HG03457 (cell line): ENCODE results near the gene PADI6.

ENCODE experiments used
- ATAC-seq: cut with Tn5 transposase; IDR thresholded peaks from one replicate; pipeline ENCODE4 v1.9.1; 2021; ENCODE audit warnings: moderate number of reproducible peaks; ENCODE audit not compliant: unreplicated experiment

The PADI6 gene

DNA sequence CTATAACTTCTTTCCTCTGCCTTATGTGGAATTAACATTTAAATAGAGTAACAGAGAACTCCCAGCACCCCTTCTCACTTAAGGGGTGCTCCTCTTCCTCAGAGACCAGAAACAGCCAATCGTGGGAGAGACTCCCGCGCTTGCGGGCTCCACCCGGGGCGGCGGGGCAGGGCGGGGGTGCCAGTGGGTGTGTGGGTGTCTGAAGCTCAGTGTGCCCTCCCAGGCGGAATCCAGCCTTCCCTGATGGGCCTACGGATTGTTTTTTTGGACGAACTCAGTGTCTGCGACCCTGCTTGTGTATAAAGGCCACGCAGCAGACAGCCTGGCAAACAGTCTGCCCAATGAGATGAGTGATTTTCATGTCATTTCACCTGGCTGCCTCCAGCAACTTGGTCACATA, 61.3 kb downstream of the PADI6 start:
- ATAC-seq = no peak

DNA sequence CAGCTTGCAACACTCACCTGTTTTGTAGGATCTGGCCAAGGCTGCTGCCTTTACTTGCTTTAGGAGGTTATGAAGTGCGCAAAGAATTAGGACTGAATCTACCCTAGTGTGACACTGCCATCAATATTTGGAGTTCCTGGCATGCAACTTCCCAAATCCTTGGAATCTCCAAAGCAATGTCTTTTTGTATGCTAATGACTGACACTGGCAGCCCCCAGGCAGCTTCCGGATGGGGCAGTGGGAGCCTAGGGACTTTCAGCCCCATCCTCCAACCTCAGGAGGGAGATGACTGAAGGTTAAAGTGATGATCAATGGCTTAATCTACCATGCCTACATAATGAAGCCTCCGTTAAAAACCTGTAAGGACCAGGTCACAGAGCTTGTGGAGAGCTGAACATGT, 62.0 kb downstream of the PADI6 start:
- no peak for ATAC-seq

DNA sequence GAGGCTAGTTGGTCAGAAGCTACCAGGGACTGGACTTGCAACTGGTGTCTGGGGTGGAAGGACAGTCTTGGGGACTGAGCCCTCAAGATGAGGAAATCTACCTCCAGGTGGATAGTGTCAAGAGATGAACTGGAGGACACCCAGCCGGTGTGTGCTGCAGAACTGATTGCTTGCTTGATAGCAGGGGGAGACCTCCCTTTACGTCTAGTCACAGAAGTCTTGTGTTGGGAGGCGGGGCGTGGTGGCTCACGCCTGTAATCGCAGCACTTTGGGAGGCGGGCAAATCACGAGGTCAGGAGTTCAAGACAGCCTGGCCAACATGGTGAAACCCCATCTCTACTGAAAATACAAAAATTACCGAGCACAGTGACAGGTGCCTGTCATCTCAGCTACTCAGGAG, 62.6 kb downstream of the PADI6 start:
- no peak for ATAC-seq

DNA sequence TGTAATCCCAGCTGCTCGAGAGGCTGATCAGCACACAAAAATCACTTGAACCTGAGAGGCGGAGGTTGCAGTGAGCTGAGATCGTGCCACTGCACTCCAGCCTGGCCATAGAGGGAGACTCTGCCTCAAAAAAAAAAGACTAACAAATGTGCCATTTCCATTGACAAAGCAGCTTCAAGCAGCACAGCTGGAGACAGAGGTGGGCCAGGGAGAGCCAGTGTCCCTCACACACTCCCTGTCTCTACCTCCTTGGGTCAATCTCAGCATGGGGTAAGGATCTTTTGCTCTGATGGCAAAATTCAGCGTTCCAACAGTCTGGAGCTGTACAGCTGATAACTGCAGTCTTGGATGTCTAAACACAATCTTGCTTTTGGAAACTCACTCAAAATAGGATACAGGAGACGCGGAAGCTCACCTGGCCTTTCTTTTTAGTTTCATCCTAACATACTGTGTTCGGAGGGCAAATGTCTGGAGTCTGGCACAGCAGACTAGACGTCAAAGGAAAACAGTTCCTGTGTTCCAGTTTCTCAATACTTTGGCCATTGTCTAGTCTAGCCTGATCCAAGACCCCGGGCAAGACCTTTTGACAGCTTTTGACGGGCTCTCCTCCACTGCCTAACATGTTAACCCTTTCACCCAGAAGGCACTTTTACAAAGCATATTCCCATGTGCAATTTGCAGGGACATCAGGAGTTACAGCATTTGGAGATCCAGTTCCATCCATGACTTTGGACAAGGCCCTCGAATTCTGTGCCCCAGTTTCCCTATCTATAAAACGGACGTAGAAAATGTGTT, 64.6 kb downstream of the PADI6 start:
- ATAC-seq = no peak

DNA sequence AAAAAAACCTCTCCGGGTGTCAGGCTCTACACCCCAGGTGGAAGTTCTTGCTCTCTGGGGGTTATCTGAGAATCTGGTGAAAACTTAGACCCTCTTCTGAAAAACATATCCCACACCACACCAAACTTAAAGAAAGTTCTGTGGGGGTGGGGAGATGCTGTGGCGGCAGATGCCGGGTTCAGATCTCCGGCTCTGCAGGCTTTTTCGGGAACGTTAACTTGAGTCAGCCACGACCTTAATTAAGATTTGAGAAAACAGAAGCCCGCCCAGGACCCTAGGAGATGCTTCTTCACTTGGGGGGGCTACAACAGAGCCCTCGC, 65.2 kb downstream of the PADI6 start:
- no peak for ATAC-seq

DNA sequence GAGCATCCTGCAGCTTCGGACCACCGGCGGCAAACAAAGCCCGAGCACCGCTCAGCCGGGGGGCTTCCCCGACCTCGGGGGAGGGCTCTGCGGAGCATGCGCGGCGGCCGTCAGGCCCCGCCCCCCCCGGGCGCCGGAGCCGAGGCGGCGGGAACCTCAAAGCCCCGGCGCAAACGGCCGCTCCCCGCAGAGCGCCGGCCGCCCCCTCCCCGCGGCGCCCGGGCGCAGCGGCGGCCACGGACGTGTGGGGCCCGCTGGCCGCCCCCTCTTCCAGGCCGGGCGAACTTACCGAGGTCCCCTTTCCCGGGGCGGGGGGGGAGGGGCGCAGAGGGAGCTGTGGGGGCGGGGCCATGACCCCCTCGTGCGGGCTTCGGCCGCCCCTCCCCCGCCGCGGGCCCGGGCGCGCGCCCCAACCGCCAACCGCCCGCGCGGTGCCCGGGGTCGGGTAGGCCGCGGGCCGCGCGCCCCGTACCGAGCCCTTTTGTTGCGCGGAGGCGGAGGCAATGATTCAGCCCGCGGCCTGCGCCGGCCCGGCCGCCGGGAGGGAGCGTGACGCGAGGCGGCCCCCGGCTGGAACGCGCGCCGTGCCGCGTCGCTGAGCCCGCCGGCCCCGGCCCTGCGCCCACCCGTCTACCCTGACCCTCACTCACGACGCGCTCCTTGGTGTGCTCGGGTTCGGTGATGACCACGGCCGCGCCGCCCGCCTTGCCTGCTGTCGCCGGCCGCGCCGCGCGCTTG, 65.8 kb downstream of the PADI6 start:
- ATAC-seq = no peak

DNA sequence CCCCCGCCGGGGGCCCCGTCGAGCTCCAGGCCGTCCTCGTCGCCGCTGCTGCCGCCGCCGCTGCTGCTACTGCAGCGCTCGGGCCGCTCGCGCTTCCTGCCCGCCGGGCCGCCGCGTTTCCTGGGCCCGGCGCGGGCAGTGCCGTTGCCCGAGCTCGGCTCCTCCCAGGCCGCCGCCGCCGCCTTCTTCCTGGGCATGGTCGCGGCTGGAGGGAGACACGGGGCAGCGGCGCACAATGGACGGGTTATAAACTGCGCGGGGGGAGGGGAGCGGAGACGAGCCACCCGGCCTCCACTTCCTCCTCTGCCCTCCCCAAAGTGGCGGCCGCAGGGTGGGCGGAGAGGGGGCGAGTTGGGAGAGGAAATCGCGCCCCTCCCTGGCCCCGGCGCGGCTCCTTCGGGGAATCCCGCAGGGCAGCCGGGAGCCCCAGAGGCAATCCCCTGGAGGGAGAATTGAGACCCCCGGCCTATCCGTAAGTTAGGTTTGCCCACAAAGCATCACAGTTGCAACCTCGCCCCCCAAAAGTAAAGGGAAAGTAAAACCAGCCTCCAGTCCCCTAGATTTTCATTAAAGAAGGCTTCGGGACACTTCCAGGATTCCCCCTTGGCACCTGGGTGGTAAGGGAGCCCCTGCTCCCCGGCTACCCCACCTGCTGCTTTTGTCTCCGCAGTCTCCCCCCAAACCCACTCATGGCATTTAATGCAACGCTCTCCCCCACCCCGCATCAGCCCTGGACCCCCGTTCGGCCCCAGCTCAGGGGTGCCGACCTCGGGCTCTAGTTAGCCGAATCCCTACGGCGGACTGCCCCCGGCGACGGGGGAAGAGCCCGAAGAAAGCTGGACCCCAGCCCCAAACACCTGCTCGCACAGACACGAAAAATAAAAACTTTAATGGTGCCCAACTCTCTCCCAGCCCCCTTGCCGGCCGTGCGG, 66.6 kb downstream of the PADI6 start:
- ATAC-seq = no peak

DNA sequence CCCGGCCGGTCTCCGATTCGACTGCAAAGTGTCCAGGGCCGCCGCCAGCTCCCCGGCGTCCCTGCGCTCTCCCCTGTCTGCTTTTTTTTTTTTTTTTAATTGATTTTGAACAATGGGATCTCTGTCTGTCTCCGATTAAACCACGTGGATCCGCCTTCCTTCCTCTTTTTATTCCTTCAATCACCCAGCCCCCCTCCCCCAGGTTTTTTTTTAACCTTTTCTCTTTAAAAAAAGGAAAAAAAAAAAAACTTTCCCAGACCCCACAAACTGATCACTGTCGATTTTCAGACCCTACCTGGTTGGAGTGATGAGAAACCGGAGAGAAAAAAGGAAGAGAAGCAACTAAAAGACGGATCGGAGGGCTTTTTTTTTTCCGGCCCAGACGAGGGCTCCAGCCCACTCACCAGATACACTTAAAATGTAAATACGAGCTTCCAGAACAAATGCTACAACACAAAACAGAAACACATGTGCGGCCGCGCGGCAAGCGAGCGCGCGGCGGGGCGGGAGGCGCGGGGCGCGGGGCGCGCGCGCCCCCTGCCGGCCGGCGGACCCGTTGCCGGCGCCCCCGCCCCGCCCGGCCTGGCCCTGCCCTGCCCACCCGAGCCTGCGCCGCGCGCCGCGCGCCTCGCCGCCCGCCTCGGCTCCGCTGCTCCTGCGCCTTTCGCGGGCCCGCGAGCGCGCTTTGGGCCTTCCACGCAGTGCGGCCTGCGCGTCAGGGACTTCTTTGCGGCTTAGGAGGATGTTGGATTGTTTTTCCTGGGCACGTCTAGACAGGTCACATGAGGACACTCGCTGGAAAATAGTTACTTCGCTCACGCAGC, 67.5 kb downstream of the PADI6 start, which contains the start of gene RCC2:
TSS of gene RCC2 (minus strand) at position 428 of the 824 bp plus-strand sequence. CDS start 1,163 bp downstream, outside the sequence.
- ATAC-seq = no peak

DNA sequence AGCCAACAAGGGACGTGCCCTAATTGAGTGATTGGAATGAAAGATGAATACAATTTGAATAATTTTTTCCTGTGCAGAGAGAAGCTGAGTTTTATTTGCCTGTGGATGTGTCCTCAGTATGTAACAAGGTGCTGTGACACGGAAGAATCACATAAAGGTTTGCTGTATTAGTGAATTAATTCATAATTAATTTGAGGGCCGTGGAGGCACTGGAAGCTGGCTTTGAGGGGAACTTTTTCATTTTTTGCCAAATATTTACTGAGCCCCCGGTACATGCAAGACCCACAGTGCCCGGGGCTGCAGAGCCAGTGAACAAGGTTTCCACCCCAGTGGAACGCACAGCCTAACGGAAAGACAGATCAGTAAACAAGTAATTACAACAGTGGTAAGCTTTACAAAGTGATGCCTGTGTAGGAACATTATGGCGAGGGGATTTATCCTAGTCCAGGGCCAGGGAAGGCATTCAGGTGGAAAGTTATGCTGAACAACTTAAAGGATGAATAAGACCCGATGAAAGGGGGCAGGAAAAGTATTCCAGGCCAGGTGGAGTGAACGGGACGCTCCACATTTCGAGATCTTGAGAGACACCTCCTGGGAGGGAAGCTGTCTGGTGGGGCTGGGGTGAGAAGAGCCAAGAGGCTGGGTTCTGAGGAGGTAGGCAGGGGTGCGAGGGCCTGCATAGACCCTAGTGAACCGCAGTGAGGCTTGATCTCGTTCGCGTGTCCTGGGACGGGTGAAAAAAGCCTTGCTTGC, 68.3 kb downstream of the PADI6 start:
- ATAC-seq = no peak

DNA sequence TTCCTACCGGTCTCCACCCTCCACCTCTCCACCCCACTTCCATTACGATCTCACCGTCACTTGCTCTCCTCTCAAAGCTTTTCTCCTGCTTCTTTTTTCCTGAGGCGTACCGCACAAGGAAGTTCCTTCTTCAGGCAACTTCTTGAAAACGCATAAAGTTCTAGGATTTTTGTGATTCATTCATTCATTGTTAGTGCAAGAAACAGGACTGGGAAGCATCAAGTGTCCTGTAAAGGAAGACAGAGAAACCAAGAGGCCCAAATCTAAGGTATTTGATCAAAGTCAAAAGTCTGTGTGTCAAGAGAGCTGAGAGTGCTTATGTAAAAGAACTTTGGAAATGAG, 68.8 kb downstream of the PADI6 start:
- no peak for ATAC-seq

DNA sequence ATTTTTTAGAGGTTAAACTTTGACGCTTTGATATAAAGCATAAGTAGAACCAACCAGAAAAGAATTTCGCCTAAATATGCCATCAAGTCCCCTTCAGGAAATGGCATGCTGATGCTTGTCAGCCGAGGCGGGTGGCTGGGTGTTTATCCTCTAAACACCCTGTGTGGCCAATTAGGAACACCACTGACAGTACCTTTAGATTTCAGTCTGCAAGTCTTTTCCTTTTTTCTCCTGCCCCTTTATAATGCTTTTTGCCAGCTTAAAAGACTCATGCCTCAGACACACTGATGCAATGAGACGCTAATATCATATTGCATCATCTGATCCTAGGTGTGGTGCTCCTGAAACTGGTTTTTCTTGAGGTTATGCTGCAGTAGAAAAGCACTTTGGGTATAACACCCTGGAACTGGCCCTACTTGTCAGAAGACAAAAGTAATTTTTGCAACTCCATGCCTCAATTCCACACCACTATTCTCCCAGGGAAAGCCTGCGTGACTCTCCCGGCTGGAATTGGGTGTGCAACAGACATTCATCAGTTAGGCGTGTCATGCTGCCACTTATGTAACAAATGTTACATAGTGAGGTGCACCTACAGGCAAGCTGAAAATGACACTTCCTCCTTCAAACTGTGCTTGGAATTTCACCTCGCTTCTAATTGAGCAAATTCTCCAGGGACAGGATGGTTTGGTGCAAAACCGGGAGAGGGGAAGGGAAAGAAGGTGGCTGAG, 69.4 kb downstream of the PADI6 start:
- no peak for ATAC-seq

DNA sequence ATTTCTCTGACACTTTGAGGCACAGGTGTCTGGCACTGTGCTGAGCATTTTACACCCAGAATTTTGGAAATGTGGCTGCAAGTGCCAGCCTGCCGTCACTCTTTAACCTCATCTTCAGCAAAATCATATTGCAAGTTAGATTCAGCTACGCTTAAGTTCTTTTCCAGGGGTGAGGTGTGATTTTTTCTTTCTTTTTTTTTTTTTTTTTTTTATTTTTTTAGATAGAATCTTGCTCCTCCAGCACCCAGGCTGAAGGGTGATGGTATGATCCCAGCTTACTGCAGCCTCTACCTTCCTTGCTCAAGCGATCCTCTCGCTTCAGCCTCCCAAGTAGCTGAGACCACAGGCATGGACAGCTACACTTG, 70.0 kb downstream of the PADI6 start:
- ATAC-seq = no peak

DNA sequence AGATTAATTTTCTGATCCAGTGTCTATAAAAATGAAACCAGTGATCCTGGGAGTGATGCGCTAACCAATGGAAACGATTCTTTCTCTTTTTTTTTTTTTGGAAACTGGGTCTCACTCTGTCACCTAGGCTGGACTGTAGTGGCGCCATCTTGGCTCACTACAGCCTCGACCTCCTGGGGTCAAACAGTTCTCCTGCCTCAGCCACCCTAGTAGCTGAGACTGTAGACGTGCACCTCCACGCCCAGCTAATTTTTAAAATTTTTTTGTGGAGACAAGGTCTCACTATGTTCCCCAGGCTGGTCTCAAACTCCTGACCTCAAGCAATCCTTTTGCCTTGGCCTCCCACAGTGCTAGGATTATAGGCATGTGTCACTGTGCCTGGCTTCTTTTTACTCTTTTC, 70.8 kb downstream of the PADI6 start:
- no peak for ATAC-seq

DNA sequence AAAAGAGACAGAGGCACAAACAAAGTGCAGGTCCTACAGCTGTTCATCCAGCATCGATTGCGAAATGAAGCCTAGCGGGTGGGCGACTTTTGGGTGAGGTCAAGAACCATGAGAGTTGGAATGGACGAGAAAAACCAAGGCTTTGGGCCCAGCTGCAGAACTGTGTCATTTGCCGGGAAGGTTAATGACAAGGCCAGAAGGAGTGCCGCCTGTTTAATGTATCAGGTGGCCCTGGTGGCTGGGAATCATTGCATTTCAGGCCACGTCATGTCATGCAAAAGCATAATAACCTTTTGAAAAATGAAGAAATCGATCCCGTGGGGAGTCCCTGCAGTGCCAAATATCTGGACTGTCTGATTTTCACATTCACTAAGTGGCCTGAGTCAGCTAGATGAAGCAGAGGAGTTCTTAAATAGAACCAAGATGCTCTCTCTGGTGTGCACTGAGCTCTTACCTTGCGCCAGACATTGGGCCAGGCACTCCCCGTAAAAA, 75.6 kb downstream of the PADI6 start:
- ATAC-seq = no peak
